ENCODE data around the gene C7orf57. TPM values are rescaled to one million over a fixed set of nuclear protein-coding genes. Genes with fewer than 3 reads are reported as not detected.

C7orf57 gene
- polyA plus RNA-seq, 6 donors from 2014 or later, result not detected

GRCh38 chr7:48041653-48041970 is 6.3 kb downstream of the C7orf57 start:
- ATAC-seq (ENCODE audit: low read depth in 2 of 2) (no peak), DNase-seq (no peak)
- Mint-ChIP-seq H3K9me3 (no peaks in the 10 kb centered on the region), H3K27me3 (peaks cover 11 to 45% (median 14%) of the 10 kb centered on the region in 3 donors), H3K4me1 (no peaks in the 10 kb centered on the region), H3K36me3 (no peaks in the 10 kb centered on the region), H3K27ac (no peak overlapping the region), H3K4me3 (no peak overlapping the region)

DNA sequence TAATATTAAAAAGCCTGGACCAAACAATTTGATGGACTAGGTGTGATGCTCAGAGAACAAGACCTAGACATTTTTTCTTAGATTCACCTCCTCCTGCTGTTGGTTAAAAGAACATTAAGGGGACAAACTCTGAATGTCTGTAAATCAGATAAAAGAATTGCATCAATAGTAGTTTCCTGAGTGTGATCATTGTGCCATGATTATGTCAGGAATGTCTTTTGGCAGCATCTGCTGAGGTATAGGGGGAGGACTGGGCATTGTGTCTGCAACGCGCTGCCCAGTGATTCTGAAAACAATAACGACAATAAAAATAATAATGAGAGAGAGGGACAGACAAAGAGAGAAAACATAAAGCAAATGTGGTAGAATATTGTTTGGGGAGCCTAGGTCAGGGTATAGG is 6.9 kb downstream of the C7orf57 start:
- no peaks in the 10 kb centered on the region for H3K36me3 Mint-ChIP-seq
- no peaks in the 10 kb centered on the region for H3K9me3 Mint-ChIP-seq
- H3K27me3 Mint-ChIP-seq, result peaks cover 7 to 39% (median 8%) of the 10 kb centered on the region in 3 donors
- DNase-seq (no peak), ATAC-seq (ENCODE audit: low read depth in 2 of 2) (no peak)
- no peak overlapping the region for H3K4me3 Mint-ChIP-seq
- no peak overlapping the region for H3K27ac Mint-ChIP-seq
- H3K4me1 Mint-ChIP-seq, result no peaks in the 10 kb centered on the region

DNA sequence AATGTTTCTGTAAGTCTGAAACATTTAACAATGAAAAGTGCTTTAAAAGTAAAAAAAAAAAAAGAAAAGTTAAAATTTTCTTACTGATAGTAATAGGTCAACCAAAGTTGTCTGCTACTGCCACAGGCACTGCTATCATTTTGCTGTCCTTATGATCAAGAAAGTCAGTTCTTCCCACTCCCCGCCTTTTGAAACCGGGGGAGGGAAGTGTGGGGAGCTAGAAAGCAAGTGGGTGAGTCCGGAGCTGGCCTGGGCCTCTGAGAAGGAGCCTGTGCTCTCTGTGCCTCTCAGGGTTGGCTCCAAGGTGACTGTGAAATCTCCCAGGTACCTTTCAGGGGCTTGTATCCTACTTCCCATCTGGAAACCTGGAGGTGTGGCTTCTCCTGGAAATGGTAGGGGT is 7.3 kb downstream of the C7orf57 start:
- H3K4me3 Mint-ChIP-seq, result no peak overlapping the region
- no peaks in the 10 kb centered on the region for H3K36me3 Mint-ChIP-seq
- DNase-seq, result no peak
- H3K4me1 Mint-ChIP-seq, result no peaks in the 10 kb centered on the region
- no peak for ATAC-seq (ENCODE audit: low read depth in 2 of 2)
- H3K27ac Mint-ChIP-seq, result no peak overlapping the region
- H3K9me3 Mint-ChIP-seq, result no peaks in the 10 kb centered on the region
- H3K27me3 Mint-ChIP-seq, result peaks cover 7 to 34% (median 7%) of the 10 kb centered on the region in 3 donors

- Mint-ChIP-seq H3K27me3 (peaks cover 0 to 29% (median 24%) of the 10 kb centered on the region in 3 donors), H3K4me3 (peak overlapping the region in 1 of 8 donors; percentile 49), H3K9me3 (no peaks in the 10 kb centered on the region), H3K4me1 (no peaks in the 10 kb centered on the region), H3K36me3 (no peaks in the 10 kb centered on the region), H3K27ac (peak overlapping the region in 2 of 6 donors; percentile 8 to 27)
- DNase-seq (no peak), ATAC-seq (ENCODE audit: low read depth in 2 of 2) (no peak)
Observed at GRCh38 chr7:48045195-48045765, 9.9 kb downstream of the C7orf57 start.

GRCh38 chr7:48046458-48046857 is 11.1 kb downstream of the C7orf57 start:
- Mint-ChIP-seq H3K27me3 (peaks cover 0 to 25% (median 25%) of the 10 kb centered on the region in 3 donors), H3K9me3 (no peaks in the 10 kb centered on the region), H3K4me1 (no peaks in the 10 kb centered on the region), H3K4me3 (no peak overlapping the region), H3K36me3 (no peaks in the 10 kb centered on the region), H3K27ac (peak overlapping the region in 1 of 6 donors; percentile 48)
- DNase-seq (no peak), ATAC-seq (ENCODE audit: low read depth in 2 of 2) (no peak)

- no peak overlapping the region for H3K4me3 Mint-ChIP-seq
- H3K9me3 Mint-ChIP-seq, result no peaks in the 10 kb centered on the region
- no peaks in the 10 kb centered on the region for H3K4me1 Mint-ChIP-seq
- ATAC-seq (ENCODE audit: low read depth in 2 of 2) (no peak), DNase-seq (no peak)
- peaks cover 0 to 34% (median 33%) of the 10 kb centered on the region in 3 donors for H3K27me3 Mint-ChIP-seq
- H3K36me3 Mint-ChIP-seq, result no peaks in the 10 kb centered on the region
- H3K27ac Mint-ChIP-seq, result no peak overlapping the region
Observed at GRCh38 chr7:48048113-48048512, 12.8 kb downstream of the C7orf57 start.

- DNase-seq (no peak), ATAC-seq (ENCODE audit: low read depth in 2 of 2) (no peak)
- Mint-ChIP-seq H3K9me3 (peaks cover 0 to 2% (median 0%) of the 10 kb centered on the region in 7 donors), H3K27me3 (peaks cover 0 to 33% (median 33%) of the 10 kb centered on the region in 3 donors), H3K4me3 (no peak overlapping the region), H3K4me1 (no peaks in the 10 kb centered on the region), H3K36me3 (no peaks in the 10 kb centered on the region), H3K27ac (peak overlapping the region in 1 of 6 donors; percentile 29)
Observed at GRCh38 chr7:48049850-48050249, 14.5 kb downstream of the C7orf57 start.

DNA sequence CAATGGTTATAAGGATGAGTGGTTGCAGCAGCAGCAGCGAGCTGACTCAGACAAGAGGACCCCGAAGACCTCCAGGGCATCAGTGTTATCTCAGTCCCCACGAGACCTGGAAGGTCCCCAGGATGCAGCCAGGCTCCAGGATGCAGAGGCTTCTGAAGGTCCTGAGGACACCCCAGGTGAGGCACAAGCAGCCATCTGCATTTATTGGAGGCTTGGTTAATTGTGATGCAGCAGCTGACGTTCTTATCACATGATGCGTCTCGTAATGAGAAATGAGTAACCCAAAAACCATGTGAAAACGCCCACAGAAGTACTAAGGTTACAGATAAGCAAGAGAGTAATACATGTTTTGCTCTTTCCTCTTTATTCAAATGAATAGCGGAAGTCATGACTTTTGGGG is 17.4 kb downstream of the C7orf57 start:
- Mint-ChIP-seq H3K27ac (no peak overlapping the region), H3K4me3 (no peak overlapping the region), H3K9me3 (peaks cover 0 to 12% (median 10%) of the 10 kb centered on the region in 7 donors), H3K27me3 (peaks cover 0 to 28% (median 26%) of the 10 kb centered on the region in 3 donors), H3K36me3 (peaks cover 8 to 10% of the 10 kb centered on the region in 2 donors), H3K4me1 (no peaks in the 10 kb centered on the region)
- ATAC-seq (ENCODE audit: low read depth in 2 of 2), result peak in 1 of 2 donors; percentile 35
- DNase-seq, result no peak

- no peak overlapping the region for H3K4me3 Mint-ChIP-seq
- no peak for ATAC-seq (ENCODE audit: low read depth in 2 of 2)
- H3K36me3 Mint-ChIP-seq, result peaks cover 8 to 10% of the 10 kb centered on the region in 2 donors
- no peak for DNase-seq
- H3K4me1 Mint-ChIP-seq, result no peaks in the 10 kb centered on the region
- peaks cover 0 to 34% (median 24%) of the 10 kb centered on the region in 3 donors for H3K27me3 Mint-ChIP-seq
- H3K27ac Mint-ChIP-seq, result no peak overlapping the region
- peaks cover 0 to 21% (median 13%) of the 10 kb centered on the region in 7 donors for H3K9me3 Mint-ChIP-seq
Observed at GRCh38 chr7:48053736-48054135, 18.4 kb downstream of the C7orf57 start.

GRCh38 chr7:48058990-48059389 is 23.6 kb downstream of the C7orf57 start:
- Mint-ChIP-seq H3K27me3 (peaks cover 14 to 47% (median 25%) of the 10 kb centered on the region in 3 donors), H3K9me3 (peaks cover 0 to 31% (median 18%) of the 10 kb centered on the region in 7 donors), H3K36me3 (peaks cover 8 to 19% of the 10 kb centered on the region in 2 donors), H3K27ac (no peak overlapping the region), H3K4me3 (no peak overlapping the region), H3K4me1 (no peaks in the 10 kb centered on the region)
- ATAC-seq (ENCODE audit: low read depth in 2 of 2) (no peak), DNase-seq (no peak)

GRCh38 chr7:48059706-48060105 is 24.4 kb downstream of the C7orf57 start:
- Mint-ChIP-seq H3K27ac (no peak overlapping the region), H3K9me3 (peaks cover 0 to 36% (median 18%) of the 10 kb centered on the region in 7 donors), H3K27me3 (peaks cover 14 to 54% (median 29%) of the 10 kb centered on the region in 3 donors), H3K4me1 (no peaks in the 10 kb centered on the region), H3K4me3 (no peak overlapping the region), H3K36me3 (peaks cover 8 to 20% of the 10 kb centered on the region in 2 donors)
- ATAC-seq (ENCODE audit: low read depth in 2 of 2) (no peak), DNase-seq (no peak)

DNA sequence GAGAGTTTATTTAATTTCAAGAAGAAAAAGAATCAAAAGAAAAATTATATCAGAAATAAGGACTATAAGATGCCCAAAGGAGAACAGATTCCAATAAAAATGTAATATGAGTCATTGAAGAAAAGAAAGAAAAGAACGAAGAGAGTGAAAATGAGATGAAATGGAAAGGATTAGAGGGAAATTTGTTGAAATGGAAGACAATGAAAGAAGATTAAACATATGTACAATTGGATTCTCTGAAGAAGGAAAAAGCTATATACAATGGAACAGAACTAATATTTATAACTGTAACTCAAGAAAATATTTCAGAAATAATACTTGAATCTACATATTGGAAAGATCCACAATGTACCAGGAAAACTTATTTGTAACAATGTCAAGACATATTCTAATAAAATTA is 28.6 kb downstream of the C7orf57 start:
- H3K27me3 Mint-ChIP-seq, result peaks cover 25 to 44% (median 39%) of the 10 kb centered on the region in 3 donors
- DNase-seq (no peak), ATAC-seq (ENCODE audit: low read depth in 2 of 2) (no peak)
- no peak overlapping the region for H3K4me3 Mint-ChIP-seq
- H3K9me3 Mint-ChIP-seq, result peaks cover 0 to 15% (median 5%) of the 10 kb centered on the region in 7 donors
- no peaks in the 10 kb centered on the region for H3K4me1 Mint-ChIP-seq
- no peak overlapping the region for H3K27ac Mint-ChIP-seq
- H3K36me3 Mint-ChIP-seq, result peaks cover 0 to 10% of the 10 kb centered on the region in 2 donors

DNA sequence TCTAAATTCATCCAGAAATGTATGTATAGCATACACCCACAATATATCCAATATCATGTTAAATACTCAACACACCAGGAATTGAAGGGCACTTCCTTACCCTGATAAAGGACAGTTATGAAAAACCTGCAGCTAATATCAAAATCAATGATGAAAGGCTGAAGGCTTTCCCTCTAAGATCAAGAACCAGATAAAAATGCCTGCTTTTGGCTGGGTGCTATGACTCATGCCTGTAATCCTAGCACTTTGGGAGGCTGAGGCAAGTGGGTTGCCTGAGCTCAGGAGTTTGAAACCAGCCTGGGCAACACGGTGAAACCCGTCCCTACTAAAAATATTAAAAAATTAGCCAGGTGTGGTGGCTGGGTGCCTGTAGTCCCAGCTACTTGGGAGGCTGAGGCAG is 32.1 kb downstream of the C7orf57 start:
- Mint-ChIP-seq H3K36me3 (peaks cover 0 to 10% of the 10 kb centered on the region in 2 donors), H3K27ac (no peak overlapping the region), H3K9me3 (peaks cover 0 to 15% (median 8%) of the 10 kb centered on the region in 7 donors), H3K27me3 (peaks cover 17 to 35% (median 31%) of the 10 kb centered on the region in 3 donors), H3K4me3 (no peak overlapping the region), H3K4me1 (no peaks in the 10 kb centered on the region)
- no peak for ATAC-seq (ENCODE audit: low read depth in 2 of 2)
- DNase-seq, result no peak

GRCh38 chr7:48074204-48074654 is 38.9 kb downstream of the C7orf57 start:
- no peak for ATAC-seq (ENCODE audit: low read depth in 2 of 2)
- no peak for DNase-seq
- Mint-ChIP-seq H3K36me3 (peaks cover 0 to 7% of the 10 kb centered on the region in 2 donors), H3K4me1 (no peaks in the 10 kb centered on the region), H3K9me3 (peaks cover 0 to 8% (median 2%) of the 10 kb centered on the region in 7 donors), H3K27me3 (peaks cover 13 to 30% (median 19%) of the 10 kb centered on the region in 3 donors), H3K27ac (no peak overlapping the region), H3K4me3 (no peak overlapping the region)

All from naive B cell (primary cell).